ENCODE results near the gene CLCN7.

CLCN7 gene

GRCh38 chr16:1398351-1398750 lies 76.5 kb downstream of the CLCN7 start:
- DNase-seq: no peak

GRCh38 chr16:1397779-1398178 lies 77.0 kb downstream of the CLCN7 start:
- DNase-seq: no peak

- no peak for DNase-seq
Measured at GRCh38 chr16:1395444-1396031, 79.3 kb downstream of the CLCN7 start.

Data from NCI-H1092 (cell line).